Measurements from ENCODE around the gene LRIT1. TPM values are rescaled to one million over a fixed set of nuclear protein-coding genes. Genes with fewer than 3 reads are reported as not detected.

LRIT1 gene, protein sequence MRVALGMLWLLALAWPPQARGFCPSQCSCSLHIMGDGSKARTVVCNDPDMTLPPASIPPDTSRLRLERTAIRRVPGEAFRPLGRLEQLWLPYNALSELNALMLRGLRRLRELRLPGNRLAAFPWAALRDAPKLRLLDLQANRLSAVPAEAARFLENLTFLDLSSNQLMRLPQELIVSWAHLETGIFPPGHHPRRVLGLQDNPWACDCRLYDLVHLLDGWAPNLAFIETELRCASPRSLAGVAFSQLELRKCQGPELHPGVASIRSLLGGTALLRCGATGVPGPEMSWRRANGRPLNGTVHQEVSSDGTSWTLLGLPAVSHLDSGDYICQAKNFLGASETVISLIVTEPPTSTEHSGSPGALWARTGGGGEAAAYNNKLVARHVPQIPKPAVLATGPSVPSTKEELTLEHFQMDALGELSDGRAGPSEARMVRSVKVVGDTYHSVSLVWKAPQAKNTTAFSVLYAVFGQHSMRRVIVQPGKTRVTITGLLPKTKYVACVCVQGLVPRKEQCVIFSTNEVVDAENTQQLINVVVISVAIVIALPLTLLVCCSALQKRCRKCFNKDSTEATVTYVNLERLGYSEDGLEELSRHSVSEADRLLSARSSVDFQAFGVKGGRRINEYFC
- polyA plus RNA-seq (not detected in 3 replicates), polyA minus RNA-seq (not detected in 3 replicates)
- polyA plus RNA-seq (2011; ENCODE audit: low read depth) = not detected
- polyA plus RNA-seq (2011; cell fraction: cytosol; rRNA removed) = not detected in 2 replicates
- polyA plus RNA-seq (2011; cell fraction: nucleus; rRNA removed) = not detected in 2 replicates
- polyA plus RNA-seq (2012; ENCODE audit: low replicate concordance) = not detected in 2 replicates
- polyA minus RNA-seq (2011; cell fraction: cytosol; rRNA and poly(A)+ RNA removed) = not detected
- not detected in 2 replicates for polyA minus RNA-seq (2011; cell fraction: nucleus; rRNA and poly(A)+ RNA removed)

DNA sequence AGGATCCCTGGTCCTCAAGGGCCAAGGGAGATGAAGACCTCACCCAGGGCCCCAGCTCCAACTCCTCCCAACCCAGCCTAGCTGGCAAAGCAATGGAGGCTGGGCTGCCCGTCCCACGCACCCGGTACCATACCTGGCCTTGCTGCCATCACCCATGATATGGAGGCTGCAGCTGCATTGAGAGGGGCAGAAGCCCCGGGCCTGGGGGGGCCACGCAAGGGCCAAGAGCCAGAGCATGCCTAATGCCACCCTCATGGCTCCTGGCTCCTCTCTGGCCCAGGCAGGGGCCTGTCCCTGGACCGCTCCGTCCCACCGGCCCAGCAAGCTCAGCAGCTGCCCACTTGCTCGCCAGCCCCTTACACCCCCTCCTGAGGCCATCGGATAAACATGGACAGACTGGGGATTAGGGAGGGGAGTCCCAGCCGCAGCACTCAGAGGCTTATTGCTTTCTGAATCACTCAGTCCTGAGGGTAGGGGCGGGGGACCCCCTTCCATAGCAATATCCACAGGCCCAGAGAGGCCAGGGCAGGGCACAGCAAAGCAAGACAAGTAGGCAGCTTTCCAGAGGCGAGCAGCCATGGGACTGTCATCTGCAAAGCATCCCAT is at the start of gene LRIT1:
Gene LRIT1 (minus strand): TSS at position 362 of the 606 bp plus-strand sequence. CDS start 107 bp downstream, at position 255.
- TF ChIP-seq, protein P1, sequence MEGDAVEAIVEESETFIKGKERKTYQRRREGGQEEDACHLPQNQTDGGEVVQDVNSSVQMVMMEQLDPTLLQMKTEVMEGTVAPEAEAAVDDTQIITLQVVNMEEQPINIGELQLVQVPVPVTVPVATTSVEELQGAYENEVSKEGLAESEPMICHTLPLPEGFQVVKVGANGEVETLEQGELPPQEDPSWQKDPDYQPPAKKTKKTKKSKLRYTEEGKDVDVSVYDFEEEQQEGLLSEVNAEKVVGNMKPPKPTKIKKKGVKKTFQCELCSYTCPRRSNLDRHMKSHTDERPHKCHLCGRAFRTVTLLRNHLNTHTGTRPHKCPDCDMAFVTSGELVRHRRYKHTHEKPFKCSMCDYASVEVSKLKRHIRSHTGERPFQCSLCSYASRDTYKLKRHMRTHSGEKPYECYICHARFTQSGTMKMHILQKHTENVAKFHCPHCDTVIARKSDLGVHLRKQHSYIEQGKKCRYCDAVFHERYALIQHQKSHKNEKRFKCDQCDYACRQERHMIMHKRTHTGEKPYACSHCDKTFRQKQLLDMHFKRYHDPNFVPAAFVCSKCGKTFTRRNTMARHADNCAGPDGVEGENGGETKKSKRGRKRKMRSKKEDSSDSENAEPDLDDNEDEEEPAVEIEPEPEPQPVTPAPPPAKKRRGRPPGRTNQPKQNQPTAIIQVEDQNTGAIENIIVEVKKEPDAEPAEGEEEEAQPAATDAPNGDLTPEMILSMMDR (optimal IDR thresholded peaks at IDR 0.05 in 1 of 3, IDR thresholded peaks at IDR 0.05 in 1 of 3, conservative IDR thresholded peaks at IDR 0.05 in 1 of 3; ENCODE audit: extremely low read depth in 1 of 3, insufficient read depth in 2 of 3, low read length in 3 of 3) = no peak
- no peak for TF ChIP-seq EZH2 (IDR thresholded peaks at IDR 0.05; ENCODE audit: low read length)
- no peaks in the 10 kb centered on the region for H3K79me2 ChIP-seq (ENCODE audit: control insufficient read depth, insufficient read depth, low read length)
- no peak within 1 kb of the TSS for H3K4me3 ChIP-seq (ENCODE audit: control insufficient read depth in 2 of 3, extremely low read depth in 1 of 3, insufficient read depth in 2 of 3, low read depth in 1 of 3, low read length in 3 of 3)
- no peaks in the 10 kb centered on the region for H3K9me1 ChIP-seq (ENCODE audit: control insufficient read depth, extremely low read depth, insufficient read depth, low read length)
- no peak within 1 kb of the TSS for H3K4me2 ChIP-seq (ENCODE audit: control insufficient read depth, extremely low read depth, insufficient read depth, low read depth, low read length)
- H3K9ac ChIP-seq (ENCODE audit: control insufficient read depth, extremely low read depth, insufficient read depth, low read length) = no peak within 1 kb of the TSS
- no peaks in the 10 kb centered on the region for H3K4me1 ChIP-seq (ENCODE audit: control insufficient read depth, extremely low read depth, insufficient read depth, low read length)
- dilution Hi-C loops (cut with MboI; ENCODE audit: extremely low pct_ligation_motif_present, low sequenced_read_pairs) = no loop called here
- no peak within 1 kb of the TSS for H3K27ac ChIP-seq (ENCODE audit: control insufficient read depth, insufficient read depth, low read length)
- H3K27me3 ChIP-seq (ENCODE audit: control insufficient read depth, extremely low read depth, insufficient read depth, low read length) = no peaks in the 10 kb centered on the region
- FAIRE-seq = no peak
- H3K36me3 ChIP-seq (ENCODE audit: control insufficient read depth in 2 of 2, extremely low read depth in 1 of 2, insufficient read depth in 2 of 2, low read length in 2 of 2) = no peaks in the 10 kb centered on the region
- no peak for DNase-seq (ENCODE audit: low read depth, low spot score)
- no peak within 1 kb of the TSS for H2AFZ ChIP-seq (ENCODE audit: control insufficient read depth, low read length)
- H3K9me3 ChIP-seq (ENCODE audit: control insufficient read depth, low read depth, low read length) = no peaks in the 10 kb centered on the region
- no peaks in the 10 kb centered on the region for H4K20me1 ChIP-seq (ENCODE audit: control insufficient read depth, extremely low read depth, insufficient read depth, low read length)

DNA sequence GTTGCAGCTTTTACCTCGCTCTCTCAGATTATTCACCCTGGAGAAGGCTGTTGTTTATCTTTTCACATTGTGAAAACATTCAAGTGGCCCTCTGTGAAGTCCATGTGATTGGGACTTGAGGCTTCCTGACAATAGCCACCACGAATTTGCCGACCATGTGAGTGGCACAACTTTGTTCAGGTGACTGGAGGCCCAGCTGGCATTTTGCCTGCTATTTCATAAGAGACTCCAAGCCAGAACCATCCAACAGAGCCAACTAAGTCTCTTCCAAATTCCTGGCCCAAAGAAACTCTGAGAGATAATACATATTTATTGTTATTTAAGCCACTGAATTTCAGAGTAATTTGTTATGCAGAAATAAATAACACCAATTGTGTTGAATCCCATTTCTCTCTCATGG is 48.9 kb upstream of the LRIT1 start:
- H3K79me2 ChIP-seq (ENCODE audit: control insufficient read depth, insufficient read depth, low read length) = no peaks in the 10 kb centered on the region
- no peak overlapping the region for H3K4me3 ChIP-seq (ENCODE audit: control insufficient read depth in 2 of 3, extremely low read depth in 1 of 3, insufficient read depth in 2 of 3, low read depth in 1 of 3, low read length in 3 of 3)
- H3K4me1 ChIP-seq (ENCODE audit: control insufficient read depth, extremely low read depth, insufficient read depth, low read length) = no peaks in the 10 kb centered on the region
- H3K36me3 ChIP-seq (ENCODE audit: control insufficient read depth in 2 of 2, extremely low read depth in 1 of 2, insufficient read depth in 2 of 2, low read length in 2 of 2) = no peaks in the 10 kb centered on the region
- H3K4me2 ChIP-seq (ENCODE audit: control insufficient read depth, extremely low read depth, insufficient read depth, low read depth, low read length) = no peak overlapping the region
- H4K20me1 ChIP-seq (ENCODE audit: control insufficient read depth, extremely low read depth, insufficient read depth, low read length) = no peaks in the 10 kb centered on the region
- no peak overlapping the region for H2AFZ ChIP-seq (ENCODE audit: control insufficient read depth, low read length)
- H3K9me3 ChIP-seq (ENCODE audit: control insufficient read depth, low read depth, low read length) = no peaks in the 10 kb centered on the region
- no peaks in the 10 kb centered on the region for H3K9me1 ChIP-seq (ENCODE audit: control insufficient read depth, extremely low read depth, insufficient read depth, low read length)
- H3K27ac ChIP-seq (ENCODE audit: control insufficient read depth, insufficient read depth, low read length) = no peak overlapping the region
- H3K27me3 ChIP-seq (ENCODE audit: control insufficient read depth, extremely low read depth, insufficient read depth, low read length) = peaks cover 4% of the 10 kb centered on the region
- DNase-seq (ENCODE audit: low read depth, low spot score) = no peak
- no peak overlapping the region for H3K9ac ChIP-seq (ENCODE audit: control insufficient read depth, extremely low read depth, insufficient read depth, low read length)
- dilution Hi-C loops (cut with MboI; ENCODE audit: extremely low pct_ligation_motif_present, low sequenced_read_pairs) = no loop called here
- no peak for TF ChIP-seq EZH2 (IDR thresholded peaks at IDR 0.05; ENCODE audit: low read length)
- TF ChIP-seq, protein P1 (optimal IDR thresholded peaks at IDR 0.05 in 1 of 3, IDR thresholded peaks at IDR 0.05 in 1 of 3, conservative IDR thresholded peaks at IDR 0.05 in 1 of 3; ENCODE audit: extremely low read depth in 1 of 3, insufficient read depth in 2 of 3, low read length in 3 of 3) = no peak
- no peak for FAIRE-seq
